GM18526 (cell line): ENCODE data around the gene NUMB.

Source experiments
- POLR2A ChIP-seq: IDR thresholded peaks from 3 replicates; pipeline ENCODE4 v1.6.1; 2011; ENCODE audit not compliant: insufficient read length; ENCODE audit errors: extremely low read depth

Gene NUMB

DNA sequence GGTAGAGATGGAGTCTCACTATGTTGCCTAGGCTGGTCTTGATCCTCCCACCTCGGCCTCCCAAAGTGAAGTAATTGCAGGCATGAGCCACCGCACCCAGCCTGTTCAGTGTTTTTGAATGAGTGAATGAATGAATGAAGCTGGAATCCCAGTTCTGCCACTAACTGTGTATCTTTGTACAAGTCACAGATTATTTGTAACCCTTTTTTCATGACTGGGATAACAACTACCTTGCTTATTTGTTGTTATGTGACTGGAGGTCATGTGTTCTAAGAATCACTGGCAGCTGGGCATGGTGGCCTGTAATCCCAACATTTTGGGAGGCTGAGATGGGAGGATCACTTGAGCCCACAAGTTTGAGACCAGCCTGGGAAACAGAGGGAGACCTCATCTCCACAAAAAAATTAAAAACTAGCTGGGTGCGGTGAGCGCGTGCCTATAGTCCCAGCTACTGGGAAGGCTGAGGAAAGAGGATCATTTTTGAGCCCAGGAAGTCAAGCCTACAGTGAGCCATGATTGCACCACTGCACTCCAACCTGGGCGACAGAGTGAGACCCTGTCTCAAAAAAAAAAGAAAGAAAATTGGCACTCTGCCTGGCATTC lies 13.3 kb upstream of the NUMB start:
- TF ChIP-seq POLR2A = no peak

DNA sequence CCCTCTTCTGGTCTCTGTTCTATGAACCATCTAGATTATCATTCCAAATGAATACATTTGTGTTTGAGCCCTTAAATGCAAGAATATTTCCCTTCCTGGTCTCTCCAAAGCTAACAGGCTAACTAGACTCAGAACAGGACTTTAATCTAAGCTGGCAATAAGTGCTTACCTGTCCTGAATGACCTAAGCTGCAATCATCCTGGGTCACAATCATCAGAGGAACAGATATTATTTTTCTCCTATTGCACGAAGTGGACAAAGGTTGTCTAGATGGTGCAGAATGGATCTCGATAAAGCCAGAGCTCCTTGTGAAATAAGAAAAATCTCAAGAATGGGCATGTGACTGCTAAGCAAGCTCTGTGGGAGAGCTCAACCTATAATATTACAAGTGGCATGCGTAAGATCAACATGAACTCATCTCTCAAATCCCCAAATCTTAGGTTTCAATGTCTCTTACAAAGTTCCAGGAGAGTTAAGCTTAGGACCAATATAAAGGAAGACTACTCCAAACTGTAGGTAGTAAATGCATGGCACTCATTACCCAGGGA lies 10.6 kb upstream of the NUMB start:
- no peak for TF ChIP-seq POLR2A

DNA sequence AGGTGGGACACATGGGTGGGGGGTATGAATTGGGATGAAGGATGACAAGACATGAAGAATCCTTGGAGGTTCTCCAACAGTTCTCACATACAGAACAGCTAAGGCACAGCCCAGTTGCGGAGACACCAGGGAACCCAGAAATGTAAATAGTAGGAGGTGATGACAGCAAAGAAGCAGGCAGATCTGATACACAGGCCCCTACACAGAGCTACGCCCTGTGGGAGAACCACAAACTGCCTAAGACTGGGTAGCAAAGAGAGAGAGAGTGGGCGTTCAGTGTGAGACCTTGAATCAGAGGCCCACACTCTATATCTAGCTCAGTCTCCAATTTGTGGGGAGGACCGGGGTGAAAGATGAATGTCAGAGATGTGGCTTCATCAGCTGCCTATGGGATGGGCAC lies 9.5 kb upstream of the NUMB start:
- no peak for TF ChIP-seq POLR2A

DNA sequence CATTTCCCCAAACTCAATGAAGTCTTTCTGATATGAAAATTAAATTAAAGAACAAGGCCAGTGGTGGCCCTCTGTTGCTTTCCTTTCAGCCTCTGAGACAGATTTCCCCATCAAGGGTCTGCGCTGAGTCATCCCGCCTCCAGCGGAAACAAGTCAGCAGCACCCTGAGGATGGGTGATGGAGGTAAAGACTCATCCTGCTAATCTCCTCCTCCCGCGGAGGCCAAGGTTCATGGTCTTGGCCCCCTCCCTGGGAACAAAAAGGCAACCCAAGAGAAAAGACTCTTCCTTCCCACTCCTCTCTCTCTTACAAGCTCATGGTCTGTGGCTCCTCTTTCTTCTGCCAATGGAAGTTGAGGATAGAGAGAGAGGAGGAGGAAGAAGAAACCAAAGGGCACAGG lies 9.0 kb upstream of the NUMB start:
- no peak for TF ChIP-seq POLR2A

GRCh38 chr14:73466861-73467260 lies 8.5 kb upstream of the NUMB start:
- no peak for TF ChIP-seq POLR2A

DNA sequence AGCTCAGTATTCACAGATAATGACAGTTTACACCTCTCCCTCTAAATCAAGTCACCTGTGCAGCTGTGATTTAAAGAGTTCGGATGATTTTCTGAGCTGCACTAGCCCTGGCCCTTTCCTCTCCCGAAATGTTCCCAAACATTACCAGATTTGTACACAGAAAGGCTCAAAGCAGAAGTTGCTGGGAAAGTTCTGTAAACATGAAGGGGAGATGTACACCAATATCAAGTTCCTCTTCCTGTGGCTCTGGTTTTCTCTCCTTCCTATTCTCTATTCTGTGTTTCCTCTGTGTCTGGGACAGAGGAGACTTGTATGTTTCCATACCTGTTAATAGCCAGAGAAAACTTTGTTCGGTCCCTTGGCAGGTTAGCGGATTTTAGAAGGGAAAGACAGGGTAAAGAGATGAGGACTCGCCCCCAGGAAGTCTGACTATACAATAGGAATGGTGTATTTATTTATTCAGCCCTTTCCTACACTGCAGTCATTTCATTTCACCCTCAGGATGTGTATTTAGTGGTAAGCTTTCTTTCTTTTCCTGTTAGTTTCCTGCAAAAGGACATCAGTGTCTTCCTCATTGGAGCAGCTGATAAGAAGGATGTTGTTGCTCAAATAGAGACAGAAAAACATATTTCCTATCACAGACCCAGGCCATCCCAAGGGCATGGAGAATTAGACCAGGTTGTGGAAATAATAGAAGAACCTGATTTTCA lies 7.6 kb upstream of the NUMB start:
- TF ChIP-seq POLR2A = no peak

DNA sequence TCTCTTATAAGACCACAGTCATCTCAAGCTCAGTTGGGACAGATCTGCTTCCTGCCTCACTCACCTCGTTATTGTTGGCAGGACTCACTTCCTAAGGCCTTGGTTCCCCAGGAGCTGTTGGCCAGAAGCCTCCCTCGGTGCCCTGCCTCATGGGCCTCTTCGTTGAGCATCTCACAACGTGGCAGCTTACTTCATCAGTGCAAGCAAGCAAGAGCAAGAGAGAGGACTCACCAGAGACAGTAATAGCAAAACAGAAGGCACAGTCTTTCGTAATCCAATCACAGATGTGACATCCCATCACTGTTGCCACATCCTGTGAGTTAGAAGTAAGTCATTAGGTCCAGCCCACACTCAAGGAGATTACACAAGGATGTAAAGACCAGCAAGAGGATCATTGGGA lies 5.1 kb upstream of the NUMB start:
- TF ChIP-seq POLR2A = no peak

DNA sequence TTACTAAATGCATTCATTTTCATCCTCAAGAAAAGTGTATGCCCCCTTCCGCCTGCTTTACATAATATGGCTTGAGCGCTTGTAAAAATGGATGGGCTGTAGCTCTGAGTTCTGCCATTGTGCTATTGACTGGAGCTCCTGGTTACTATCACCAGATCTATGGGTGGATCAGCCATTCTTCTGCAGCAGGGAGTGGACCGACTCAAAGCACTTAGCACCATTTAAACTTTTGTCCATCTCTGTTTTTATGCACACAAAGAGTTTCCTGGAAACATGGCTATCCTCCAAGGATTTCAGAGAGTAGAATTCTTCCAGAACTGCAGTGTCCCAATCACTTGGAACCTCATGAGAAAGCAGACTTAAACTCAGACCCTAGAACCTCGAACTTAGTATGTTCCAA lies 4.5 kb upstream of the NUMB start:
- no peak for TF ChIP-seq POLR2A

DNA sequence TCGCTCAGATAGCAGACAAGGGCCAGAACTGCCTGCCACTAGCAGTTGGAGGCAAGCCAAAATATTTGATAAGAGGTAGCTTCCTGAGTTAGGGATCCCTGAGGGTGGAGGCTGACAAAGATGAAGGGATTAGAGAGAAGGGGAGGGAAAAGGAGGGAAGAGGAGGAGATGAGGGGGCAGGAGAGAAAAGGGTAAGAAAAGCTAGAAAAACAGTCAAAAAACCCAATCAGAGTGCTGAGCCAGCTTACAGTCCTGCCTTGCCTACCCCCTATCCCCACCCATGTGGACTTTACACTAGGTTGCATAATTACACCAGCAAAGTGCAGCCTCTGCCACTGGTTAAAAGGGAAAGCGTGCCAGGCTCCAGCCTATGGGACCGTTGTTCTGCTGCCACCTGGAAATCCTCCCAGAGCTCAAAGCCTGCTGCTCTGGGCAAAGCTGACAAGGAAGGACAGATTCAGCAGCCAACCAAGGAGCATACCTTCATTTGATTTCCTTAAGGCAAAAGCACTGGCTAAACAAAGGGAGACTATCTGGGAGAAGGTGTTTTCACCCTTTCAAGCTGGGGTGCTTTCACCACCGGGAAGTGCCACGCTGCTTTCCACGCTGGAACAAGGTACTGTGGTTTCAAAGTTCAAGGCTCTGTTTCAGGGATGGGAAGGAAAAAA lies 3.8 kb upstream of the NUMB start:
- no peak for TF ChIP-seq POLR2A

- no peak for TF ChIP-seq POLR2A
These were observed 3.2 kb upstream of the NUMB start for GRCh38 chr14:73461478-73462047.

- TF ChIP-seq POLR2A = no peak
These were observed 2.4 kb upstream of the NUMB start for GRCh38 chr14:73460691-73461127.

- no peak for TF ChIP-seq POLR2A
These were observed 1.6 kb upstream of the NUMB start for GRCh38 chr14:73459959-73460358.

GRCh38 chr14:73457924-73458182 lies 493 bp downstream of the NUMB start:
- TF ChIP-seq POLR2A = no peak

GRCh38 chr14:73457041-73457923 lies 1.1 kb downstream of the NUMB start:
- no peak for TF ChIP-seq POLR2A

DNA sequence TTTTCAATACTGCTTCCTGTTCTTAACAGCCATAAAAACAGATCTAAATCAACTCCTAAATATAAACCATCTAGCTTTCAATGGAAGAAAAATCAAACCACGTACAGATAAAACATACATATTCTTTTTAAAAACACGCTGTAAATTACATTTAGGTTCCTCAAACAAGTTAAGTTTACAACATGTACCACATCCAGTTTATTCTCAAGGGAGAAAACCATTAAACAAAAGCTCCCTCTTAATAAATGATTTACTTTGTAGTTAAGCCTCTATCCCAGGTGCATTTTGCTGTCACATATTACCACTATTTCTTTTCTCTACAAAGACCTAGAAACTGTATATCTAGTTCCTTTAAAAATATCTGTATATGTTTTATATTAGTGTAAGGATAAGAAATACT lies 3.1 kb downstream of the NUMB start:
- TF ChIP-seq POLR2A = no peak
